NK-92 (cell line): Measurements from ENCODE around the gene RIPPLY3.

ENCODE experiments used
- DNase-seq: peaks from one replicate; lab custom pipeline; 2025; ENCODE audit not compliant: unreplicated experiment; lab: John Stamatoyannopoulos, UW

The RIPPLY3 gene

DNA sequence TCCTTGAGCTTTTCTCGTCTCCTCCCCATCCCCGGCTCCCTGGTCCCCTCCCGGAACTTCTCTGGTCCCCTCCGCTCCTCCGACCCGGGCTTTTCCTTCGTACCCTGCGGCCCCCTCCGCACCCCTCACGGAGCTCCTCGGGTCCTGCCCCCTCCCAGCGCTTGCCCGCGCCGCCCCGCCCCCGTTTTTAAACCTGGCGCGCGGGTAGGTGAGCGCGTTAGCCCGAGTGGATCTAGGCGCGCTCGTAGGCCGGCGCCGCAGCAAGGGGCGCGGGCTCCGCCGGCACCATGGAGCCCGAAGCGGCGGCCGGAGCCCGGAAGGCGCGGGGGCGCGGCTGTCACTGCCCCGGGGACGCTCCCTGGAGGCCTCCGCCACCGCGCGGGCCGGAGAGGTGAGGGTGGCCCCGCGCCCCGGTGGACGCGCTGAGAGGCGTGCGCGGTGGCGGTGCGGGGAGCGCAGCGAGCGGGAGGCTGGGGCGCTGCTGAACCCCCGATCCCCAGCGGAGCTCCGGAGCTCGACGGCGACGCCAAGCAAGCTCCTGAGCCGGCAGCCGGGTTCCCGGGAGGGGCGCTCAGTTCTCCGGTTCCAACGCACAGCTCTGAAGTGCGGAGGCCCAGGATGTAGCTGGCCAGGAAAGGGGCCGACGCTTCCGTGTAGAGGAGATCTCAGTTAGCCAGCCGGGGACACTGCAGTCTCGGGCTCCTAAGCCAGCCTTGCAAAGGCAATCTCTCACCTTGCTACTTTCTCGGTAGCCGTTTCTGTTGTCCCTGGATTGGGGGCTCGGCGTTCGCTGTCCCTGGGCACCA is at the start of gene RIPPLY3:
Gene RIPPLY3, plus strand, starts transcription at position 217 of the 806 bp plus-strand sequence. Its CDS starts 71 bp downstream, at position 288.
- no peak for DNase-seq

- no peak for DNase-seq
Measured at GRCh38 chr21:36959020-36959835, 47.3 kb upstream of the RIPPLY3 start.

- DNase-seq: no peak
Measured at GRCh38 chr21:36960676-36961284, 45.7 kb upstream of the RIPPLY3 start.

DNA sequence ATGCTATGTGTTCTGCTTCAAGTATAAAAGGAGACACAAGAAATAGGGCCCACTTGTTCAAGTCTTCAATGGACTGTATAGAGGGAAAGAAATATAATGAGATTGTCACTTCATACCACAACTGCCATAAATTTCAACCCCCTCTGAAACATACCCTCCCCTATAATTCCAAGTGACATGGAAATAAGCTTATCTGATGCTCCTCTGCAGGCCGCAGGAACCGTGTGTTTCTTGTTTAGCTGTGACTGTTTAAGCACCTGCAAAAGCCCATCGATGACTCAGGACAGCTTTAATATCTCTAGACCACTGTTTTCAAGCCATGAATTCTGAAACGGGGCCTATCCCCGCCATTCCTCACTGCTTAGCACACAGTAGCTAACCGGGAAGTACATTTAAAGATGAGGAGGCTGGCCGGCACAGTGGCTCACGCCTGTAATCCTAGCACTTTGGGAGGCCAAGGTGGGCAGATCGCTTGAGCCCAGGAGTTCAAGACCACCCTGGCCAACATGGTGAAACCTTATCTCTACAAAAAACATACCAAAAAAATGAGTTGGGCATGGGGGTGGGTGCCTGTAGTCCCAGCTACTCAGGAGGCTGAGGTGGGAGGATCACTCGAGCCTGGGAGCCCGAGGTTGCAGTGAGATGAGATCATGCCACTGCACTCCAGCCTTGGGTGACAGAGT is 44.3 kb upstream of the RIPPLY3 start:
- no peak for DNase-seq

DNA sequence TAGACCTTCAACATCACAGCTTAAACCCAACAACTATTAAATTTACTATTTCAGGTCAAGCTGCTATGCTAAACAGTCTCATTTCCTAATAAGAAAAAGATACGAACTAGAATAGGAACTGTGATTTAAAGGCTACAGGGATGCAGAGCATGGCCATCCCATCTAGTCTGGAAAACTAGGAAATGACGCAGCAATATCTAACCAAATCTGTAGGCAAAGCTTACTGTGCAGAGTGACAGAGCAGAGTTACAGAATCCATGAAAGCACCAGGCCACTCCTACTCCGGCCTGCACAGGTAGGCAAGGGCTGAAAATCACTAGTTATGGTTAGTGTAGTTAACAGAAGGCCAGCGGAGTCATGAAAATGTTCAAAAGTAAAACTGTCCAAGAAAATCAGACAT is 42.1 kb upstream of the RIPPLY3 start:
- DNase-seq: no peak

- no peak for DNase-seq
Measured at GRCh38 chr21:36964827-36965719, 41.4 kb upstream of the RIPPLY3 start.

- no peak for DNase-seq
Measured at GRCh38 chr21:36965720-36966065, 40.8 kb upstream of the RIPPLY3 start.

DNA sequence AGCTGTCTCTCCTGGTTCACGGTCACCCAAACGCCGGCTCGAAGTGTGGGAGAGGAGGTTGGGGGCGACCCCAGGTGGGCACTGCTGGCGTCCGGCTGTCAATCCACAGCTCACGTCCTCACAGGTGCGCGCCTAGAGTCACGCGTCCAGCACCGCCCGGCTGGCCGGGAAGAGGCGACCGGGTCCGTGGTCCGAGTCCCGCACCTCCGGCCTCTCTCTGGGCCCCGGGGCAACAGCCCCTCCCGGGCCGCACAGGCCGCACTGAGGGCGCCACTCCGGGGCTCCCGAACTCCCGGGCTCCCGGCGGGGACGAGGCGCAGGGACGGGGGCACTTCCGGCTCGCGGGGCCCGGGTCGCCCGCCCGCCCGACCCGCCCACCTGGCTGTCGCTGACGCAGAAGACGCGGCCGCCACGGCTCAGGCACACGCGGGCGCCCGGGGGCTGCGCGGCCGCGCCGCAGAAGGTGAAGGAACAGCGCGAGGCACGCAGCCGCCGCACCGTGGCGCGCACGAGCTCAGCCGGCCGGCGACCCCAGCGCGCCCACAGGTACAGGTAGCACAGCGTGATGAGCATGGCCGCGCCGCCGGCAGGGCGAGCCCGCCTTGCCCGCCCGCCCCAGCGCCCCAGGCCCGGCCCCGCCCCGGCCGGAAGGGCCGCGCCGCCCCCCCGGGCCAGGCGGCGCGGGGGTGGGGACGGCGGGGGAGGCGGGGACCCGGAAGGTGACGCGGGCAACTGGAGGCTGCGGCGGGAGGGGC is 40.3 kb upstream of the RIPPLY3 start, which contains the start of gene HLCS:
Gene HLCS, minus strand, starts transcription at position 604 of the 755 bp plus-strand sequence. Its CDS starts 31 bp downstream, at position 573.
- no peak for DNase-seq

DNA sequence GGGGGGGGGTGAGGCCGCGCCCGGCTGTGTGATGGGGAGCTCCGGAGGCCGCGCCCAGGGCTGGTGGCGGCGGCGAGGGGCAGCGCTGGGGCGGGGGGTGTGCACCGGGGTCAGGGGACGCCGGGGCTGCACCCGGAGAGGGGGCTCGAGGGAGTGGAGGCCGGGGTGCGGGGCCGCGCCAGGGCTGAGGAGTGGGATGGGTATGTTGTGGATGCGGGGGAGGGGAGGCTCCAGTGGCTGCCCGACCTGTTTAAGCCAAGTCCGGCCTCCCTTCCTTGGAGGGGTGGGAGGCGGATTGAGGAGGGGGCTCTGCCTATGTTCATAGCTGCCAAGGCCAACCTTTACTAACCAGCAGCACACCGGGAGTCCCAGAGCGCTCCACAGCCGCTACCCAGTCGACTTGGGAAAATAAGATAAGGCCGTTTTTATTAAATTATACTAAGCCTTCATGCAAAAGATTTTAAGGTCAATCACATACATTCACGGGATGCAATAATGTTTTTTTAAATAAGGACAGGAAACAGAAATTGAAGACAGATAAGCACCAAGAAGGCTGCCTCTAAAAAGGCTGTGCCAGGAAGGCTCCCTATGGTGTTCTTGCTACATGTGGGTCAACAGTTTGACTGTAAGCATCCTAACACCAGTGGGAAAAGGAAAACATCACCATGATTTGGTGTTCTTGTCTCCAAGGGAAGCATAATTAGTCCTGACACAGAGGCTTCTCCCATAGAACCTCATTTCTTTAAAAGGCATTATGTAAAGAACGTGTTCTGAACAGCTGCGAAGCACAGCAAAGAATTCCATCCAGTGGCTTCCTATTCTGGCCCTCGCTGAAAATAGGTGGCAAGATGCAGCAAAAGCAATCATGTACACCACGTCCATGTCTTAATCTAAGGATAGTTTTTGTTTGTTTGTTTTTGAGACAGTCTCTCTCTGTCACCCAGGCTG is 39.4 kb upstream of the RIPPLY3 start:
- no peak for DNase-seq

- DNase-seq: no peak
Measured at GRCh38 chr21:36968414-36968813, 38.1 kb upstream of the RIPPLY3 start.

- no peak for DNase-seq
Measured at GRCh38 chr21:36968976-36969375, 37.5 kb upstream of the RIPPLY3 start.

- no peak for DNase-seq
Measured at GRCh38 chr21:36973986-36974850, 32.3 kb upstream of the RIPPLY3 start.

GRCh38 chr21:36974851-36975192 is 31.7 kb upstream of the RIPPLY3 start:
- DNase-seq: no peak

DNA sequence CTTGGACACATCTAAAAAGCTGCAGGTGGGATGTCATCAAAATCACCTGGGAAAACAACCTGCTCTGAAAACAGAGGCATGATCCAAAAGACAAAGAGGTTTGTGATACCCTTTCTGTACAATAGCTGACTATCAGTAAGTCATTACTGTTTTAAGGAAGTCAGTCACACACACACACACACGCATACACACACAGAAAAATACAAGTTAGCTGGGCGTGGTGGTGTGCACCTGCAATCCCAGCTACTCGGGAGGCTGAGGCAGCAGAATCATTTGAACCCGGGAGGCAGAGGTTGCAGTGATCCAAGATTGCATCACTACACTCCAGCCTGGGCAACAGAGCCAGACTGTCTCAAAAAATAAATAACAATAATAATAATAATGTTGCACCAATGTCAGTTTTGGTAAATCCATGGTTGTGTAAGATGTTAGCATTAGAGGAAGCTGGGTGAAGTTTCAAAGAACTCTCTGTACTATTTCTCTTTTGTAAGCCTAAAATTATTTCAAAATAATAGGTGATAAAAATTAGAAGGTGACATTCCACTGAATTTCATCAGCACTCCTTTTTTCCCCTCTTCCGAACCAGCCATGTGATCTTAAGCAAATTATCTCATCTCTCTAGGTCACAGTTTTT is 30.2 kb upstream of the RIPPLY3 start:
- no peak for DNase-seq

DNA sequence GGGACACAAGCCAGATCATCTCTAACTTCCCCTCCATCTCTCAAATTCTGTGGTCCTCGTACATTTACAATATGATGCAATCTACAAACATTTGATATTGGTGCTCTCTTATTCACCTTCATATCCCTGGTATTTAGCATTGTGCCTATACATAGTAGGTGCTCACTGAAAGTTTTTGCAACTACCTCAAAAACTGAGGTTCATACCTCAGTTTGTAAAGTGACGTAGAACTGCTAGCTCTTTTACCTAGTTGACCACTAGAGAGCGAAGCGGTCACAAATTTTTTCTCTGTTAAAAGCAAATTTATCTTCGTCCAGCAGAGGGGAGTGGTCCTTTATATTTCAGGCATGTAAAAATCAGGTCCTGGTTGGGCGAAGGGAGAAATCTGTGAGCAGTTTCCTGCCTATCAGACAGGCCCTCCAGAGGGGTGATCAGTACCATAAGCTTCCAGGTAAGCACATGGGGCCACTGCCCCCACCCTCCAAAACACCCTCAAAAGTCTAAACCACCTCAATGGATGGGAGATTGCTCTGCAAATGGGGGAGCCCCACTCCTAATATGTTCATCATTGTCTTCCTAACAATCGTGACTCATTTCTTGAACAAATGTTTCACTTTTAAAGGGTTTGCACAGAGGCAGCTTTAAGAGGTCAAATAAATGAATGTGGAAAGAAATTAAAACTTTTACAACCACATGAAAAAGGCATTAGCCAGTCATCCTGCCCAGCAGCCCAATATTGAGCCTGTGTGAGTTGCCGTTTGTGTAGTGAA is 29.4 kb upstream of the RIPPLY3 start:
- no peak for DNase-seq
